Fibroblast of skin of right biceps (primary cell): ENCODE measurements around the gene ERFL.
"Not testable (repeated sequence)": the region's sequence is repeated elsewhere in the genome, so short reads cannot be mapped to it uniquely, and the experiment has no call there.

ENCODE experiments used
- DNase-seq: peaks from one replicate; pipeline ENCODE4 v3.0.0-alpha.2; 2013

ERFL gene

DNA sequence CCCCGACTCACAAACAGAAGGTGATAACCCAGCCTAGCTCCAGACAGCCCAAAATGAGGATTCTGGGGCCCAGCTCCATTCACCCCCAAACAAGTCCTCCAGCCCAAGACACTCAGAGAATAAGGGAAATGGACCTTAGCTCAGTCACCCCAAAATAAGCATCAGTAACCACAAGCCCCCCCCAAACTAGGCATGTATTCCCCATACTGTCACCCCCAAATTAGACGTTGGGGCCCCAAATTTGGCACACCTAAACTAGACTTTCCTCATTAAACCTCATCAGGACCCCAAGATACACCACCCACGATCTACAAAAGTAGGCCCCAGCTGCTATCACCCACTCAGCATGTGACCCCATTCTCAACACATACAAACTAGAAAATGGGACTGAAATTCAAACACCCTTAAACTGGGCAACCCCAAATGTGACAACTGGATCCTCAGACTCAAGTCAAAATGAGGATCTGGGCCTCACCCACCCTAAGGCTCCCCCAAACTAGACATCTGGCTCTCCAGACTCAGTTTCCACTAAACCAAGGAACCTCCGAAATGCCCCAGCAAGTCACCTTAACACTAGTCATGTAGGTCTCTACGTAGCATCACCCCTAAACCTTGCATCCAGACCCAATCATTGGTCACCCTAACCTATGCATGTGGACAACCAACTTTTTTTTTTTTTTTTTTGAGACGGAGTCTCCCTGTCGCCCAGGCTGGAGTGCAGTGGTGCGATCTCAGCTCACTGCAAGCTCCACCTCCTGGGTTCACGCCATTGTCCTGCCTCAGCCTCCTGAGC is 13.4 kb upstream of the ERFL start:
- no peak for DNase-seq

DNA sequence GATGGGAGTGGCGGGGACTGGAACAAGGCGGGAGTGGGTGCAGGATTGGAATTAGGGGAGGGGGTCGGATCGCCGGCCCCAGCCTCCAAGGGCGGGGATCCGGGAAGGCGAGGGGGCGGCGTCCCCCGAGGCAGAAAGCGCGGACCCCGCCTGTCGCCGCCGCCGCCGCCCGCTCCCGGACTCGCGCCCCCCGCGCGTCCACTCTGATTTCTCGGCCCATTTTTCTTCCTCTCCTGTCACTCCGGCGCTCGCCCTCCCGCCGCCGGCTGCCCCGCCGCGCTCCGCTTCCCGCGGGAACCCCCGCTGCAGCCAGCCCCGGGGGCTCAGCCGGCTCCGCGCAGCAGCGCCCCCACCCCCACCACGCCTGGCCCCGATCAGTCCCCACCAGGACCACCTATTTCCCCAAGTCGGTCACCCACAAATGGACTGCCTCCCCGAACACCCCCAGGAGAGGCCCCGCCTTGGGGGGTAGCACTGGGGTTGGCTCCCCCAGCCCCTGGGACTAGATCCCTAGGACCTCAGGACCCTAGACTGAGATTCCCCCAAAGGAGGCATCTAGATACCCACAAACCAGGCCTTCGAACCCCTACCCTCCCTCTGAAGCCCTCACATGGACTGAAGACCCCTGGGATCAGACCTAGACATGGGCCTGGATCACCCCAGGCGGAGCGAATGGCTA is 12.6 kb upstream of the ERFL start:
- no peak for DNase-seq

DNA sequence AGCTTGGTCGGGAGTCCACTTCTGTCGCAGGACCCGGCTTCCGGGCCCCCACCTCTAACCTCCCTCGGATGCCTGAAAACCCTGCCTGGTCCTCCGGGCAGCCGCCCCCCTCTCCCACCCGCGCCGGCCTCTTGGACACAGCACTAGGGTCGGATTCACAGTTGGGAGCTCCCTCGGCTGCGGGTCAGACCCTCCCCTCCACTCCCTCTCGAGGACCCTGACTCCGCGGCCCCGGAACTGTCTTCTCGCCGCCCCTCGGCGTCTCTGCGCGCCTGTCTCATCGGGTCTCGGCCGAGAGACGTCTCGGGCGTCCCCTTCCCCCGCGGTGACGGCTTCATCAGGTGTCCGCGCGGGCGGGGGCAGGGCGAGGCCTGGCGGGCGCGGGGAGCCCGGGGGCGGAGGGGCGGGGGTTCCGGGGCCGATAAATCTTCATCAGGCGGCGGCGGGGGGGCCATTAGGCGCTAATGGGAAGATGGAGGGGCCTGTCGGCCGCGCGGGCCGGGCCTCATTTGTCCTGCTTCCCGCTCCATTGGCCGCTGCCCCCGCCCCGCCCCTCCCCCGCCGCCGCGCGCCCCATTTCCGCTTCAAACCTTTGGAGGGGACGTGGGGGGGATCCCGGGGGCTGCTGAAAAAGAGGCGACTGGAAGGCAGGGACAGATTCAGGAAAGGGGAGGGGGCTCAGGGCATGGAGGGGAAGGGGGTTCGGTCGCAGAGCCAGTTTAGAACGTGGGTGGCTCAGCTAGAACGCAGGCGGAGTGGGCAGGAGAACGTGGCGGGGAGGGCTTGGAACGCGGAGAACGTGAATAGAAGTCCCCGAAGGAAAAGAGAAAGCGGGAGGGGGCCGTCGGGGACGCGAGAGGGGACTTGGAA is 11.8 kb upstream of the ERFL start:
- DNase-seq, result peak; percentile 34

DNA sequence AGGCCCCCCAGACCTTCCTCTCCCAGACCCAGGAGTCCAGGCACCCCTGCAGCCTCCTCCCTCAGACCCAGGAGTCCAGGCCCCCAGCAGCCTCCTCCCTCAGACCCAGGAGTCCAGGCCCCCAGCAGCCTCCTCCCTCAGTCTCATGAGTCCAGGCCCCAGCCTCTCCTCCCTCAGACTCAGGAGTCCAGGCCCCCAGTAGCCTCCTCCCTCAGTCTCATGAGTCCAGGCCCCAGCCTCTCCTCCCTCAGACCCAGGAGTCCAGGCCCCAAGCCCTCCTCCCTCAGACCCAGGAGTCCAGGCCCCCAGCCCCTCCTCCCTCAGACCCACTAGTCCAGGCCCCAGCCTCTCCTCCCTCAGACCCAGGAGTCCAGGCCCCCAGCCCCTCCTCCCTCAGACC is 11.0 kb upstream of the ERFL start:
- DNase-seq, result not testable (repeated sequence)

DNA sequence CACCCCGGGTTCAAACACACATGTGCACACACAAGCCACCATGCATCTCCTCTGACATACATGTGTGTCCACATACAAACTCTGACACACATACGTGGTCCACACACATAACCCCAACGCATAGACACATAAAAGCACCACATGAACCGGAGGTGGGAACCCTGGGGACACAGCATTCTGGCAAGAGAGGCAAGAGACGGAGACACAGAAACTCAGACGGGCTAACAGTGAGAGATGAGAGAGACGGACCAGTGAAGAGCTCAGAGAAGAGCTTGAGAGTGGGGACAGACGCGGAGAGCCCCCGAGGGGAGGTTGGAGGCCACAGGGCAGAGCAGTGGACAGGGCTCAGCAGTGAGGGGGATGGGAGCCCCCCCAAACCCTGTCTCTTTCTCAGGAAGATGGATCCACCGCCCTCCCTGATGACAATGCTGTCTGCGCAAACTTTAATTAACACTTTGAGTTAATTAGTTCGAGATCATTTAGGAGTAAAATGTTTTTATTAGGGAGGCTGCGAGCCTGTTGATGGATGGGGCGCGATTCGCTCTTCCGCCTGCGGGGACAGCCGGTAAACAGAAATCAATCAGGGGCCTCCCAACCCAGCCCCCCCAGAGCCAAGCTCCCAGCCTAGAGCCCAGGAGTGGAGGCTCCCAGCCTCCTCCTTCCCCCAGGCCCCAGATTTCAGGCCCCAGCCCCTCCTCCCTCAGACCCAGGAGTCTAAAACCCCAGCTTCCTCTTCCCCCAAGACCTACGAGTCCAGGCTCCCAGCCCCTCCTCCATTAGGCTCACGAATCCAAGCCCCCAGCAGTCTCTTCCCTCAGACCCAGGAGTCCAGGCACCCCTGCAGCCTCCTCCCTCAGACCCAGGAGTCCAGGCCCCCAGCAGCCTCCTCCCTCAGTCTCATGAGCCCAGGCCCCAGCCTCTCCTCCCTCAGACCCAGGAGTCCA is 9.5 kb upstream of the ERFL start:
- no peak for DNase-seq

- no peak for DNase-seq
These were observed 8.7 kb upstream of the ERFL start for GRCh38 chr19:41936961-41937360.

- peak; percentile 40 for DNase-seq
These were observed 8.2 kb upstream of the ERFL start for GRCh38 chr19:41936416-41936850.

DNA sequence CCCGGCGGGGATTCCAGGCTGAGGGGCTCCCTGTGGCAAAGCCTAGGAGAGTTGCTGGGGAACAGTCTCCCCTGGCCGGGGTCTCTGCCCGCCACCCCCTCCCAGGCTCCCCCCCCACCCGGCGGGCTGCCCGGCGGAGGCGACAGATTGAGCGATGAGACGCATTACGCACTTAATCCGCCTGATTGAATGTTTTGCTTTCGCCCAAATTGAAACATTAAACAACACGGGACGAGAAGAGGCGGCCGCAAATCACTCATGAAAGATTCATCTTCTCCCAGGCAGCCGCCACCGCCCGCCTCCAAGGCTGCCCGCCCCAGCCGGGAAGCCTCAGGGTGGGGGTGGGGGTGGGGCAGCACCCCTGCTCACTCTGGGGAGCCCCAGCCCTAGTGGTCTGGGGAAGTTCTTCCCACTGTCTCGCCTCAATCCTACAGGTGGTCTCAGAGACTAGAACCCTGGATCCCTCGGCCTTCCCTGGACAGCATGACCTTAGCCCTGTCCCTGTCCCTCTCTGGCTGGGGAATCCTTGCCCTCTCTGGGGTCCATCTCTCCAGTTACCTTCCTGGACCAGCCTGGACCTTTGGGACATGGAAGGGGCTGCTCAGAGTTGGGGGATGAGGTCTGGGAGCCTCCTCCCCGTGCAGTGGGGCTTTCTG is 7.6 kb upstream of the ERFL start:
- peak; percentile 22 for DNase-seq

DNA sequence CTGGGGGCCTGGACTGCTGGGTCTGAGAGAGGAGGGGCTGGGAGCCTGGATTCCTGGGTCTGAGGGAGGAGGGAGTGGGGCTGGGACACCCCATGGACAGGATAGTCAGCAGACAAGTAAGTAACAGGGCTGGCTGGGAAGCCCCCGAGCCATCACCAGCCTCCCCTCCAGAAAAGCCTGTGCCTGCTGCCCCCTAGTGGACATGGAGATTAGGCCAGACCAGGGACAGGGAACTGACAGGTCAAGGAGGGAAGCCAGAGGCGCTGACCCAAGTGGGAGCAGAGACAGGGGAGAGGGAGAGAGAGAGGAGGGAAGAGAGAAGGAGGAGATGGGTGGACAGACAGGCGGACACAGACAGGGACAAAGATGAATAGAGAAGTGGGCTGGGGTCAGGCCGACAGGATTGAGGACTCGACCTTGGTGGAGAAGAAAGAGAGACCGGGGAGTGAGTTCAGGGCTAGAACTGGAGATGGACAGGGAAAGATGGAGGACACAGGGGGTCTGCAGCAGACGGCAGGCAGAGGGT is 6.7 kb upstream of the ERFL start:
- peak; percentile 55 for DNase-seq

DNA sequence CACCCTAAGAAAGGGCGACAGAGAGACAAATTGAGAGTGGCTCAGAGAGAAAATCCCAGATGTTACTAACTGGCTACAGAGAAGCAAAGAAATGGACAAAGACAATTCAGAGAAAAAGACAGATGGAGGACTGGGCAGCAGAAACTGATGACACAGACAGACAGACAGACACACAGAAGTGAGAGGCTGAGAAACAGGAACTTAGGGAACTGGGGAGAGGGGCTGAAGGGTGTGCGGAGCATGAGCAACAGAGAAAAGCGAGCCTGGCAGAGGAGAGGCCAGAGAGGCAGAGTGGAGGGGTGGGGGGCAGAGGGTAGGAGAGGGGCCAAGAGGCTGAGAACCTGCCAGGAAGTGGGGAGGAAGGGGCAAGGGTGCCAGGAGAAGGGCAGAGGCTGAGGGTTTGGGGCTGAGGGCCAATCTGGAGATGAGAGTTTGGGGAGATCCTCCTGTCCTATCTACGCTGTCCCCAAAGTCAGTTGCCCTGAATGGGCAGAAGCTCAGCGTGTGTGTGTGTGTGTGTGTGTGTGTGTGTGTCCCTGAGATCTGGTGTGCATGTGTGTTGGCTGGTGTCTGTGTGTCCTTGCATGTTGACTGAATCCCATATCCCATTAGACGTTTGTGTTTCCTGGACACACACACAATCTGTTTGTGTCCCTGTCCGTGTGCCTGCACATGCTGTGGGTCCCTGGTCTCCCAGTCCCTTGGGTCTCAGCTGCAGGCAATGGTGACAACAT is 5.6 kb upstream of the ERFL start:
- no peak for DNase-seq

DNA sequence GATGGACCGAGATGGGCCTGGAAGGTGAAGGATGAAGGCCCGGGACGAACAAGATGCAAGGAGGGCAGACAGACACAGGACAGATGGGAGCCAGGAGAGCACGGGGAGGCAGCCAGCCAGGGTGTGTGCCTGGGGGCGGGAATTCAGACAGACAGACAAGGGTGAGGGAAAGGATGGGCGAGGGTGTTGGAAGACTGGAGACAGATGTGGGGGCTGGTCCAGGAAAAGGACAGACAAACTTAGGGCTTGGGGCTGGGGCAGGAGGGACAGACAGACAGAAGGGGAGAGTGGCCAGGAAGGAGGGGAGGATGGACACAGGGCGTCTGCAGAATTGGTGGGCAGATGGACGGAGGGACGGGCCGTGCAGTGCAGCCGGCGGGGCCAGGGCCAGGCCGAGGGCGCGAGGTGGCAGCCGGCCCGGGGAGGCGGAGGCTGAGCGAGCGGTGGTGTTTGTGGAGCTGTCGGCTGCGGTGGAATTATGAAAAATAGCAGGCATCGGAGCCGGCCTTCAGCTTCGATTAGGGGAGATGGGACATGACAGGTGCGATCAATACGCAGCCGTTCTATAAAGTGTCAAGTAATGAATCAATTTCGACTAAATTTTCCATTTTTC is 4.6 kb upstream of the ERFL start:
- DNase-seq, result no peak

DNA sequence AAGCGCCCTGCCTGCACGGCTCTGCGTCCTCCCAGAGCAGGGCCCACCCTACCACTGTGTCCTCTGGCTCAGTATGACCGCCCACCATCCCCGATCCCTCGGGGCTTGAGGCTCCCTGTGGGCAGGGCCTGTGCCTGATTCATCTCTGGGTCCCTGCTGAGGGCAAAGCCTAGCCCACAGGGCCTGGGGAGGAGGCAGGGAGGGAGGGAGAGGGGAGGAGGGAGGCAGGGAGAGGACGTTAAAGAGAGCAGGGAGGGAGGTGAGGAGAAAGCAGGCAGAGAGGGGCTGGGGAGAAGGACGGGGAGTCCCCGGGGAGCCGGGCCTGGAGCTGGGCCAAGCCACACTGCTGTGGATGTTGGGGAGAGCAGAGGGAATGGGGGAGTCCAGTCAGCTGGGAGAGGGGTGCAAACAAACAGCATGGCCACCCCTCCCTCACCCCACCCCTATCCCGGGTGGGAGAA is 4.0 kb upstream of the ERFL start:
- no peak for DNase-seq

DNA sequence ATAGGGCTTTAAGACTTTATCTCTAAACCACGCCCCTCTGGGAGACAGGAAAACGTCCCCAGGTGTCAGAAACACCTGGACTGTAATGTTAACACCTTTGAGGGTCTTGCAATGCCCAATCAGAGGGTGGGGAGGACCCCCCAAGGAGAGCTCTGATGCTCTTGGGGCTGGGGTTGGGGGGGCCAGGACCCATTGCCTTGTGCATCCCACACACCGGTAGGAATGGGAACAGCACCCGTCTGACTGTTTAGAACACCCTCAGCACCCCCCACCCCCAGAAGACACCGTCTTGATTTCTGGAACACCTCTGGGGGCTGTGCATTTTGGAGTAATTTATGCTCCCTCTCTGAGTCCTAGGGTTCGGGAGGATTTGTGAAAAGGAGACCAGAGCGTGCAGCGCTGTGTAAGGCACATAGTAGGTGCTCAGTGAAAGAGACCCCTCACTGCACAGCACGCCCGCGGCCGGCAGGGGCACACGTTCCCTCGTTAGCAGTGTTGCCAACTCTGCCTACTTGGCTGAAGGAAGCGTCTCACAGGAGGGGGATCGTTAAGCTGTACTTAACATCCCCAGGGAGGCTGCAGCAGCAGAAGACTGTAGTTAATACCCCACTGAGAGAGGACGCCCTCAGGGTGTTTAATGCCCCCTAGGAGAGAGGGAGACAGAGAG is 2.8 kb upstream of the ERFL start:
- DNase-seq, result no peak

- DNase-seq, result no peak
These were observed 2.1 kb upstream of the ERFL start for GRCh38 chr19:41930322-41930722.

DNA sequence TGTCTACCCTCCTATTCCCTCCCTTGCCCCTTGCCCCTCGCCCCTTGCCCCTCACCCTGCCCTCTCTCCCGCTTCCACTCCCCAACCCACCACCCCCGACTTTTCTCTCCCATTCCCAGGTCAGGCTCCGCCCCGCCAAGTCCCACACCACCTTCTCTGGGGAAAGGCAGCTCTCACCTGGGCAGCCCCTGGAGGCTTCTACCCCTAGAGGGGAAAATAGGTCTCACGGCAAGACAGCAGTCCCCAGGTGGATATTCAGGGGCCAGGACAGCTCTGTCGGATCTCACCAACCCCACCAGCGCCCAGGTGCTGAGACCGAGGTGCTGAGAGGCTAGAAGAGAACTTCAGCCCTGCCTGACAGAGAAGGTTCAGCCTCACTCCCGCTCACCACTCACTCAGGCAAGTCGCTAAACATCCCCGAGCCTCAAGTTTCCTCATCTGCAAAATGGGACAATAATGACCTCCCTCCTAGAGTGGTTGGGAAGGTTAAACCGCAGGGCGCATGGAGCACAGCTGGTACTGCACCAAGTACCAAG is 1.4 kb upstream of the ERFL start:
- no peak for DNase-seq

DNA sequence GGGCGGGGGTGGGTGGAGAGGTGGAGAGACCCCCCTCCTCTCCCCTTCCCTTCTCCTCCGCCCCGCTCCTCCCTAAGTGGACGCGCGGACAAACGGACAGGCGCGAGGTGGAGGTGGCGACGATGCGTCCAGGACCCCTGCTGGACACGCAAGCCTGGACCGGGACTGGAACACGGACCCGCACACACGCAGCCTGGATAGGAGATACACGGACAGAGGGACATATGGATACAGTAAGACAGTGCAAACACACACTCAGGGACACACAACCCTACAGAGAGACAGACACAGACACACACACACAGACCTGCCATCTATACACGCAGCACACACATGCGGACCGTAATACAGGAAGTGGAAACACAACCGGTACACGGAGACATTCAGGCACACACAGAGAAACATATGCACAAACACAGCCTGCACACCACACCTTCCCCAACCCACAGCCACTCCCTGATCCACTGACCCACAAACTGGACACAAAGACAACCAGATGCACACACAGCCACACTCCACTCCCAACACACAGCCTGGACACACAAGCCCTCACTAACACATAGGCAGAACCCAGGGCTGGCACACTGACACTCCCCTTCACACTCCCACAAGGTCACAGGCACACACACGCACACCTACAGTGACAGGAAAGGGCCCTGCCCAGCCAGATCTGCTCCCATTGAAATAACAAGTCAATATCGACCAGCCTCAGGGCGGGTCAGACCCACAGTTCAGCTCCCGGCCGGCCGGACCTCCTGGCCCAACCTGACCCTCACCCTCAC is 696 bp upstream of the ERFL start:
- no peak for DNase-seq

DNA sequence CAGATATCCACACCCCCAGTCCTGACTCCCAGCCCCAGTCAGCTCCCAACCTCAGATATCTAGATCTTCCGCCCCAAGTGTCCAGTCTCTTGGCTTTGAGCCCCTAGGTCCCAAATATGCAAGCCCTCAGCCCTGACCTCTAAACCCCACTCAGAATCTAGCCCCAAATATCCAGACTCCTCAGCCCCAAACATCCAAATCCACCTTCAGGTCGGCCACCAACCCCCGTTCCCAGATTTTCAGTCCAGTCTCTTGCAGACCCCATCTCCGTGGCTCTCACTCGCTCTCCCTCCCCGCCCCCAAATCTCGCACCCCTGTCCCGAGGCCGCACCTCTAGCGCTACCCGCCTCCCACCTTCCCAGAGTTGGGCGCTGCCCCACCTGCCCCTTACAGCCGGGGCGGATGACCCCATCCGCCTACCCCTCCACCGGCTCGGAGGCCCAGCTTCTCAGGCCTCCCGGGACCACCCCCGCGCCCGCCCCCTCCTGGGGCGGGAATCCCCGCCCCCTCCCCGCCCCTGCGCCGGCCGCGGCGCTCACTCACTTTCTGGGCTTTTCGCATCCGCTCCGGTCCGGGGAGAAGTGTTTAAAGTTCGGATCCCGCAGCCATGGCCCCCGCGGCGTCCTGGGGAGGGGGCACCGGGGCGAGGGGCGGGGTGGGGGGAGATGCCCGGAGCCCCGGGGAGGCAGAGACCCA is 604 bp downstream of the ERFL start:
- DNase-seq, result no peak
